Measurements from ENCODE around the gene TRIM63. TPM values are rescaled to one million over a fixed set of nuclear protein-coding genes. Genes with fewer than 3 reads are reported as not detected.

Gene TRIM63
- total RNA-seq, 1 experiment from 2014 or later: not detected

GRCh38 chr1:26038904-26039303 lies 28.5 kb downstream of the TRIM63 start (continued):
- TF ChIP-seq ZBTB43 (CRISPR knock-in tag; IDR thresholded peaks at IDR 0.05): no peak
- no peak for TF ChIP-seq AR (CRISPR knock-in tag; IDR thresholded peaks at IDR 0.05)
- TF ChIP-seq ZNF423 (CRISPR knock-in tag; IDR thresholded peaks at IDR 0.05): no peak
- no peak for TF ChIP-seq FOXP4 (CRISPR knock-in tag; IDR thresholded peaks at IDR 0.05)
- no peak for TF ChIP-seq TP53 (CRISPR knock-in tag; IDR thresholded peaks at IDR 0.05)

GRCh38 chr1:26038477-26038876 lies 29.0 kb downstream of the TRIM63 start:
- Mint-ChIP-seq H3K9me3 (no peaks in the 10 kb centered on the region), H3K4me3 (no peak overlapping the region), H3K27me3 (ENCODE audit: low read depth) (peaks cover 55% of the 10 kb centered on the region), H3K27ac (no peak overlapping the region), H3K36me3 (no peaks in the 10 kb centered on the region), H3K4me1 (peaks cover 8% of the 10 kb centered on the region)
- no peak for ATAC-seq
- DNase-seq (ENCODE audit: low spot score): no peak
- CTCF ChIA-PET: interaction anchor here (1.5 to 6.2 kb wide), 4 partner anchors 9 to 247 kb away, joined by 4 to 136 read pairs (median 4); partner anchors contain the start of gene ZNF593
- POLR2A ChIA-PET: no interaction called here
- no peak for TF ChIP-seq ZNF281 (CRISPR knock-in tag; IDR thresholded peaks at IDR 0.05)
- TF ChIP-seq TEAD4 (CRISPR knock-in tag; IDR thresholded peaks at IDR 0.05): no peak
- no peak for TF ChIP-seq ETV6 (CRISPR knock-in tag; IDR thresholded peaks at IDR 0.05)
- no peak for TF ChIP-seq ZMAT4 (CRISPR knock-in tag; IDR thresholded peaks at IDR 0.05)
- TF ChIP-seq FOXP1 (CRISPR knock-in tag; IDR thresholded peaks at IDR 0.05; ENCODE audit: borderline replicate concordance): no peak
- no peak for TF ChIP-seq CREB1 (CRISPR knock-in tag; IDR thresholded peaks at IDR 0.05)
- TF ChIP-seq NR1H2 (CRISPR knock-in tag; IDR thresholded peaks at IDR 0.05): no peak
- TF ChIP-seq TEAD1 (CRISPR knock-in tag; IDR thresholded peaks at IDR 0.05): no peak
- TF ChIP-seq CDX4 (CRISPR knock-in tag; IDR thresholded peaks at IDR 0.05; ENCODE audit: borderline replicate concordance): no peak
- no peak for TF ChIP-seq FOXJ3 (CRISPR knock-in tag; IDR thresholded peaks at IDR 0.05; ENCODE audit: borderline replicate concordance)
- no peak for TF ChIP-seq GABPB1 (CRISPR knock-in tag; IDR thresholded peaks at IDR 0.05)
- no peak for TF ChIP-seq NFE2L1 (CRISPR knock-in tag; IDR thresholded peaks at IDR 0.05)
- TF ChIP-seq KAT7 (CRISPR knock-in tag; IDR thresholded peaks at IDR 0.05; ENCODE audit: borderline replicate concordance): no peak
- no peak for TF ChIP-seq MXD4 (CRISPR knock-in tag; IDR thresholded peaks at IDR 0.05; ENCODE audit: borderline replicate concordance)
- TF ChIP-seq ZNF416 (CRISPR knock-in tag; IDR thresholded peaks at IDR 0.05): no peak
- TF ChIP-seq AFF4 (CRISPR knock-in tag; IDR thresholded peaks at IDR 0.05; ENCODE audit: borderline replicate concordance): no peak
